IPS-18c (cell line): ENCODE results near the gene MICAL3.
A peak's percentile ranks its signal among the peaks of the same experiment; 100 is the strongest.
"Not testable (repeated sequence)": the region's sequence is repeated elsewhere in the genome, so short reads cannot be mapped to it uniquely, and the experiment has no call there.

Experiments
- H3K4me3 ChIP-seq: 2 replicates; pipeline ENCODE4 v1.7.0; 2013; ENCODE audit warnings: low read depth, mild to moderate bottlenecking, low read length, moderate library complexity; ENCODE audit not compliant: insufficient read depth
- H3K9me3 ChIP-seq: one replicate; pipeline ENCODE4 v1.6.1; 2013; ENCODE audit warnings: mild to moderate bottlenecking, low read length, moderate library complexity; ENCODE audit not compliant: control insufficient read depth, insufficient read depth

The MICAL3 gene

GRCh38 chr22:18021431-18021830, 2.9 kb downstream of the MICAL3 start:
- Histone ChIP-seq H3K4me3 (no peak overlapping the region), H3K9me3 (no peaks in the 10 kb centered on the region)

DNA sequence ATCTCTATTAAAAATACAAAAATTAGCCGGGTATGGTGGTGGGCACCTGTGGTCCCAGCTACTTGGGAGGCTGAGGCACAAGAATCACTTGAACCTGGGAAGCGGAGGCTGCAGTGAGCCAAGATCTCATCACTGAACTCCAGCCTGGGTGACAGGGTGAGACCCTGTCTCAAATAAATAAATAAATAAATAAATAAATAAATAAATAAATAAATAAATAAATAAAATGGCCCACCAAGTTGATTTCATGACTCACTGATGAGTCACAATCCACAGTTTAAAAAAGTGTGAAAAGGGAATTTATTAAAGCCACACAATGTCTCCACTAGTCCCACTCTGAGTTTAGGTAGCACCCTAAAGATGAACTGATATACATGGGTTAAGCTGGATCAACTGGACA, 3.6 kb downstream of the MICAL3 start:
- not testable (repeated sequence) for H3K4me3 ChIP-seq, H3K9me3 ChIP-seq

- H3K4me3 ChIP-seq: no peak overlapping the region
These were observed 10.4 kb downstream of the MICAL3 start for GRCh38 chr22:18013947-18014346.

DNA sequence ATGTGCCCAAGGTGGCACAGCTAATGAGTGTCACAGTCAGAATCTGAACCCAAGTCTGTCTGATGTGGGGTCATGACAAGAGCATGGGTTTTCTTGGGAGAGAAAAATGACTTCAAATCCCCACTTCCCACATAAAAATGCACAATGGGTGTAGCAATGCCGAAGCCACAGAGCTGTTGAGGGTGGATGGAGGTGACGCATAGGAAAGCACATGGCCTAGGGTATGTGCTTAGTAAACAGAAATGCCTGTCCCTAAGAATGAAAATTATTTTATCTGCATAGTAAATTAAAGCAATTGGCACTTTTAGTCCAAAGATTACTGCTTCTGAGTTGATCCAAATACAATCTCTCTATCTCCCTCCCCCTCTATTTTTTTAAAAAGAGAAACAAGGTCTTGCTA, 10.9 kb downstream of the MICAL3 start:
- H3K9me3 ChIP-seq: no peaks in the 10 kb centered on the region
- no peak overlapping the region for H3K4me3 ChIP-seq

More at GRCh38 chr22:18013947-18014346, 10.4 kb downstream of the MICAL3 start:
- no peaks in the 10 kb centered on the region for H3K9me3 ChIP-seq

DNA sequence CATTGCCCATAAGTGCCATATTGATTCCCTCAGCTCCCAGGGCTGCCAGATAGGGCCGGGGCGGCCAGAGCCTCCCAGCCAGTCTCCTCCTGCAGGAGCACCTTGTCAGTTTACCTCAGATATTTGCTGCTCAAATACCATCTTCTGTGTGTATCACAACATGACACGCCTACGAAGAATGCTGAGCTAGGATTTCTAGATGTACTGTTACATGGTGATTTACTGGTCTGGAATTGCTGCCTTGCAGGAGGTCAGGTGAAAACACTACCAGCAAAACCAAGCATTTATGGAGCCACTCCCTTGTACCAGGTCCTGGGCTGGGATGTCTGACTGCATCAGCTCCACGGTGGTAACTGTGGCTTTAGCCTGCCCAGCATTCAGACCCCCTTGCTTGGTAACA, 11.8 kb downstream of the MICAL3 start:
- no peaks in the 10 kb centered on the region for H3K9me3 ChIP-seq
- H3K4me3 ChIP-seq: no peak overlapping the region

GRCh38 chr22:18010266-18010665, 14.1 kb downstream of the MICAL3 start:
- H3K9me3 ChIP-seq: no peaks in the 10 kb centered on the region
- H3K4me3 ChIP-seq: no peak overlapping the region

DNA sequence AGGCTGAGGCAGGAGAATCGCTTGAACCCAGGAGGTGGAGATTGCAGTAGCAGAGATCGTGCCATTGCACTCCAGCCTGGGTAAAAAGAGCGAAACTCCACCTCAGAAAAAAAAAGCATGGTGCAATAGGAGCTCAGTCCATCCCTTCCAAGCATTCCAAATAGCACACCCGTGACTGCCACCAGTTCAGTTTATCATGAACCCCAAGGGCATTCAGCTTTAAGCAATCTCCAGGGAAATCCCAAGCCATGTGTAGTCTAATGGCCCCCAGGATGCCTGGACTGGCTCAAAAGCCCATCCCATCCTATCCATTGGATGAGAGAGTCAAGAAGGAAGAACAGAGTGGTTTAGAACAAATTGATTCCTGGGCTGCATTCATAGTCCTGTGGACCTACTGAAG, 16.2 kb downstream of the MICAL3 start:
- Histone ChIP-seq H3K4me3 (no peak overlapping the region), H3K9me3 (no peaks in the 10 kb centered on the region)

- H3K4me3 ChIP-seq: no peak overlapping the region
- no peaks in the 10 kb centered on the region for H3K9me3 ChIP-seq
These were observed 19.0 kb downstream of the MICAL3 start for GRCh38 chr22:18005201-18005926.

- not testable (repeated sequence) for H3K9me3 ChIP-seq, H3K4me3 ChIP-seq
These were observed 22.5 kb downstream of the MICAL3 start for GRCh38 chr22:18001894-18002315.

DNA sequence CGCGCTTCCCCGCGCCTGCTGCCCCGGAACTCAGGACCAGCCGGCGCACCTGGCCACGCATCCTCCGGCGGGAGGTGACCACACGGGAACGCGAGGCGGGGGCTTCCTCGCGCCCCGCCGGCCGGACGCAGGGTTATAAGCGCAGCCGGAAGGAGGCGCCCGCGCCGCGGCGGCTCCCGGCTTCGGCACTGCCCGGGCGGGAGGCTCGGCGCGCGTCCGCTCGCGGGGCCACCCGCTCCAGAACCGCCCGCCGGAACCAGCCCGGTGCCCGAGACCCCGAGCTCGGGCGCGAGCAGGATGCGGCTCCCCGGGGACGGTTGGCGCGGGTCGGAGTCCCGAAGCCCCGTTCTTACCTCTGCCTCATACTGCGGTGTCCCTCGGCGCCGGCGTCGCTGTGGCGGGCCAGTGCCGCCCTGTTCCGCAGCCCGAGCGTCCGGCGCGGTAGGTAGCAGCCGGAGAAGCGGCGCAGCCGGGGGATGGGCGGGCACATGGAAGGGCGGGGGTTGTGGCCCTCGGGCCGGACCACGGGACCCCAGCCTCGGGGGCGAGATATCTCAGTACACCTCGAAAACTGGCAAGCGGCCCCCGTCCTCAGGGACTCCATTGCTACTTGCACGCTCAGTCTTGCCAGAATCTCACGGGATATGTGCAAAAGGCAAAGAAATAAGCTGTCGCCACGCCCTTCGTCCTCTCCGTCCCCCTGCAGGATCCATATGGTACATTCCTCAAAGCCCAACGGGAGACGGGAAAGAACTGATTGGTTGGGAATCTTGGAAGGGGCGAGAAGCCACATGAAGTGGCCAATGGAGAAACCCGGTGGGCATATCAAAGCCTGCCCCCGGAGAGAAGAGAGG, 23.1 kb downstream of the MICAL3 start:
- no peaks in the 10 kb centered on the region for H3K9me3 ChIP-seq
- H3K4me3 ChIP-seq: peak overlapping the region; percentile 80

GRCh38 chr22:18000441-18001039, 23.8 kb downstream of the MICAL3 start:
- Histone ChIP-seq H3K9me3 (no peaks in the 10 kb centered on the region), H3K4me3 (peak overlapping the region; percentile 80)

DNA sequence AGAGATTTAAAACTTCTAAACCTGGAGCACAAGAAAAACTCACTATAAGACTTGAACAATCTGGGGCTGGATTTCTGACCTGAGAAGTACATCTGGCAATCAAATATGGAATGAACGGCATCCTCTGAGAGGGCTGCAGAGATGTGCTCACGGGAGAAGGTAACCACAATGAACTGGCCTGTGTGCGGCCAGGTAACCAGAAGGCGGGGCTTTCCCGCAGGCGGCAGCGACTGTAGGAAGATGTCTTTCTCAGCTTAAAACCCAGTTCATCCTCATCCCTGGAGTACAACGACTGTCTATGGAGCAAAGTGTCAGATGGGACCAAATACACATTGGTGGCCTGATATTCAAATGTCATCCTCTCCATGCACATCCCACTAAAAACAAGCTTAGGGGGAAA, 24.5 kb downstream of the MICAL3 start:
- Histone ChIP-seq H3K4me3 (peak overlapping the region; percentile 80; the same call in 1 of the 2 replicates), H3K9me3 (no peaks in the 10 kb centered on the region)

DNA sequence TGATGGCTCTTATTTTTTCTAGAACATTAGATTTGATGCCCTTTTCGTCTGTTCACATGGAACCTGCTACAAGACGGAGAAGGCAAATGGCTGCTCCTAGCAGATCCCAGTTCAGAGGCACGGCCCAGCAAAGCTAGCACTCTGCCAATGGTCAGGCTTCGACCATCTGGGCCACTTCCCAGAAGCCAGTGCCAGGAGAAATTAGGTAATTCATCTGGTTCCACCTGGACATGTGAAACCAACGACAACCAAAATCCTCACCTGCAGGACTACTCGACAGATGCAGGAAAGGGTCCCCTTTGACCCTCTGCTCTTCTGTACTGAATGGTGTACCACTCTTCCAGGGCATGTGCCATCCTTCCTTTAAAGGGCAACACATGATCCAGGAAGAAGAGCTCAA, 25.4 kb downstream of the MICAL3 start:
- Histone ChIP-seq H3K4me3 (no peak overlapping the region), H3K9me3 (no peaks in the 10 kb centered on the region)

GRCh38 chr22:17997456-17997855, 26.9 kb downstream of the MICAL3 start:
- Histone ChIP-seq H3K4me3 (no peak overlapping the region), H3K9me3 (no peaks in the 10 kb centered on the region)

DNA sequence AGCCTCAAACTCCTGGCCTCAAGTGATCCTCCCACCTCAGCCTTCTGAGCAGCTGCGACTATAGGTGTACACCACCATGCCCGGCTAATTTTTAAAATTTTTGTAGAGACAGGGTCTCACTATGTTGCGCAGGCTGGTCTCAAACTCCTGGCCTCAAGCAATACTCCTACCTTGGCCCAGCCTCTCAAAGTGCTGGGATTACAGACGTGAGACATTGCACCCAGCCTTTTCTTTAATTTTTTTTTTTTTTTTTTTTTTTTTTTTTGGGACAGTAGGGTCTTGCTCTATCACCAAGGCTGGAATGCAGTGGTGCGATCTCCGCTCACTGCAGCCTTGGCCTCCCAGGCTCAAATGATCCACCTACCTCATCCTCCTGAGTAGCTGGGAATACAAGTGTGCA, 29.1 kb downstream of the MICAL3 start:
- H3K4me3 ChIP-seq, H3K9me3 ChIP-seq: not testable (repeated sequence)

DNA sequence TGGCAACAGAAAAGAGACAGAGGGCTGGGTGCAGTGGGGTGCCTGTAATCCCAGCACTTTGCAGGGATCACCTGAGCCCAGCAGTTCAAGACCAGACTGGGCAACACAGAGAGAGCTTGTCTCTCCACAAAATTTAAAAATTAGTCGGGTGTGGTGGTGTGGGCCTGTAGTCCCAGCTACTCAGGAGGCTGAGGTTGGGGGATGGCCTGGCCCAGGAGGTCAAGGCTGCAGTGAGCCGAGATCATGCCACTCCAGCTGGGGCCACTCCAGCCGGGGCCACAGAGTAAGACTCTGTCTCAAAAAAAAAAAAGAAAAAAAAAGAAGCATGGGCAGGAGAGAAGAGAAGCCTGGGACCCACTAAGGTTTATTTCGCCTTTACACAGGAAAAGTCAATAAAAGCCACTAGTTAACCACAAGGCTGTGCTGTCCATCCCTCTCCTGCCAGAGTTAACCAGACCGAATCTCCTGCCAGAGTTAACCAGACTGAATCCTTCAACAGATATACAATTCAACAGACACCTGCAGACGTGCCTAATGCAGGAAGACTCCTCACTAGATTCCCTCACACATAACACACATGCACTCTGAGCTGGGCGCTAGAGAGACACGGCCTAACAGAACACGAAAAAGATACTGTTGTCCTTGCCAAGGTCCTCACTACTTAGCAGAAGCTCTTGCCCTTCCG, 29.8 kb downstream of the MICAL3 start:
- Histone ChIP-seq H3K9me3 (no peaks in the 10 kb centered on the region), H3K4me3 (no peak overlapping the region)

GRCh38 chr22:17992976-17993375, 31.4 kb downstream of the MICAL3 start:
- H3K4me3 ChIP-seq, H3K9me3 ChIP-seq: not testable (repeated sequence)
